HG03457 (cell line): ENCODE data around the gene MAP3K3.

ENCODE experiments used
- ATAC-seq: cut with Tn5 transposase; IDR thresholded peaks from one replicate; pipeline ENCODE4 v1.9.1; 2021; ENCODE audit warnings: moderate number of reproducible peaks; ENCODE audit not compliant: unreplicated experiment

The MAP3K3 gene

DNA sequence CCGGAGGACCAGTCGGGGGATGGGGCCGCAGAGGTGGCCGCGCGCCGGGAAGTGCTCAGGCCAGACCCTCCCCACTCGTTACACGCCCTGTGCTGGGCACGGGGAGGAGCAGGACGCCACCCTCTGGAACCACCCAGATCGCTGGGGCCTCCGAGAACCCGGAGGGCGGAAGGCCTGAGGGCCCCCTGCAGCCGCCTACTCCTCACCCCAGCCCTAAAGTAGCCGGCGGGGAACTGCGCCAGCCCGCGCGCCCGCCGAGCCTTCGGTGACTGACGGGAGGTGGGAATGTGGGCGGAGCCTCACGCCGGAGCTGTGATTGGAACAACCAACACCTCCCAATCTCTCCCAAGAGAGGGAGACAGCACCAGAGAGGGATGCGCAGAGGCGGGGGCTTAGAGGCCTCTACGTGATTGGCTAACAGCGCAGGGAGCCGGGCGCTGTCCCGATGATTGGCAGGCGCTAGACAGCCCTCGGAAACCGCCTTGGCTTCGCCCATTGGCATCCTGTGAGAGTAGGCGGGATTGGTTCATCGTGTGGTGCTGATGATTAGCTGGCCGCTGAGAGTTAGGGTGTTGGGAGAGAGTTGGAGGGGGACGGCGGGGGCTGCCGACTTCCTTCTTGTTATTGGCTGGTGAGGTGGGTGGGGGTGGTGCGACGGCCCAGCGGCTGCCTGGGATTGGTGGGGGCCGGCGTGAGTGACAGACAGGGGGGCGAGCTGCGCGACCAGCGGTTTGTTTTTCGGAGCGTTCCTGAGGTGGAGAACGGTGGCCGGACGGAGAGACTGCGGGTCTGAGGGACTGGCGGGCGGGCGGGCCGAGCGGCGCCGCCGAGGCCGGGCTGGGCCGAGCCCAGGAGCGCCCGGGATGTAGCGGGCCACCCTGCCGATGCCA lies at the start of gene MAP3K3:
MAP3K3 (plus strand) TSS at position 734 of the 890 bp plus-strand sequence. CDS start 343 bp downstream, outside the sequence.
- peak; percentile 90 for ATAC-seq

GRCh38 chr17:63573634-63574033 lies 48.6 kb upstream of the MAP3K3 start:
- ATAC-seq, result no peak

GRCh38 chr17:63578027-63578768 lies 44.0 kb upstream of the MAP3K3 start:
- no peak for ATAC-seq

GRCh38 chr17:63578769-63579111 lies 43.5 kb upstream of the MAP3K3 start:
- no peak for ATAC-seq

DNA sequence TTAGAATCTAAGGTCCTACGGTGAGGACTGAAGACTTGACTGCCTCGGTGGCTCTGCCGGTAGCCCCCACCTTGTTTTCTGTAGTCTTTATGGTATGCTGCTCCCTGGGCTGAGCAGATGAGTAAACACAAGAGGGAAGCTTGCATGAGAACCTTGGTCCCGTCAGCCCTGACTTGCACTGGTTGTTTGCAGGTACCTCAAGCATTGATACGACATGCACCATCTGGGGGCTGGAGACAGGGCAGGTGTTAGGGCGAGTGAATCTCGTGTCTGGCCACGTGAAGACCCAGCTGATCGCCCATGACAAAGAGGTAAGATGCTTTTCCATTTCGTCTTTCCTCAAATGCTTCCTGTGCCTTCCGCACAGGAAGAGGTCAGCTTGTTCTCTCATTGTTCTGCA lies 42.6 kb upstream of the MAP3K3 start:
- ATAC-seq, result no peak

DNA sequence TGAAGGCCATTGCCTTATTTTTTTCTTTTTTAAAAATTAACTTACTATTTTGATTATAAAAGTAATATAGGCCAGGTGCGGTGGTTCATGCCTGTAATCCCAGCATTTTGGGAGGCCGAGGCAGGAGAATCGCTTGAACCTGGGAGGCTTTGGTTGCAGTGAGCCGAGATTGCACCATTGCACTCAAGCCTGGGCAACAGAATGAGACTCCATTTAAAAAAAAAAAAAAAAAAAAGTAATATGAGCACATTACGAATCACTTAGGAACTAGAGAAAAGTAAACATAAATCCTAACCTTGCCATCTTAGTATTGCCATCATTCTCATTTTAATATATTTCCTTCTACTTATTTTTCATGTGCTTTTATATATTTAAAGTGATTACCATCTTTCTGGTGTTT lies 34.4 kb upstream of the MAP3K3 start:
- no peak for ATAC-seq

DNA sequence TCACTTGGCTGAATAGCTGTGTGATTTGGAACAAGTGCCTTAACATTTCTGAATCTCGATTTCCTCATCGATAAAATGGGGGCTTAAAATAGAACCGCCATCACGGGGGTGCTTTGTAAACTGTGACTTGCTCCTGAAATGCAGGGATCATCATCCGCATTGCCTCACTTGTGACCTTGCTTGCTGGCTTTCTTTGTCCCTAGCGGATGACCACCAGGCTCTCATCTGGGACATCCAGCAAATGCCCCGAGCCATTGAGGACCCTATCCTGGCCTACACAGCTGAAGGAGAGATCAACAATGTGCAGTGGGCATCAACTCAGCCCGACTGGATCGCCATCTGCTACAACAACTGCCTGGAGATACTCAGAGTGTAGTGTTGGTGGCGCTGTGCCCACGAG lies 33.4 kb upstream of the MAP3K3 start:
- ATAC-seq, result no peak

GRCh38 chr17:63589646-63590045 lies 32.6 kb upstream of the MAP3K3 start:
- ATAC-seq, result no peak

DNA sequence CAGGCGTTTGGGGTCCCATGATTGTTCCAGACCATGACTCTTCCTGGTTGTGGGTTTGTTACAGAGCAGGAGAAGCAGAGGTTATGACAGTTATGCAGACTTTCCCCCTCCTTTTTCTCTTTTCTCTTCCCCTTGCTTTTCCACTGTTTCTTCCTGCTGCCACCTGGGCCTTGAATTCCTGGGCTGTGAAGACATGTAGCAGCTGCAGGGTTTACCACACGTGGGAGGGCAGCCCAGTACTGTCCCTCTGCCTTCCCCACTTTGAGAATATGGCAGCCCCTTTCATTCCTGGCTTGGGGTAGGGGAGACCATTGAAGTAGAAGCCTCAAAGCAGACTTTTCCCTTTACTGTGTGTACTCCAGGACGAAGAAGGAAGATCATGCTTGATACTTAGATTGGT lies 29.4 kb upstream of the MAP3K3 start:
- no peak for ATAC-seq

DNA sequence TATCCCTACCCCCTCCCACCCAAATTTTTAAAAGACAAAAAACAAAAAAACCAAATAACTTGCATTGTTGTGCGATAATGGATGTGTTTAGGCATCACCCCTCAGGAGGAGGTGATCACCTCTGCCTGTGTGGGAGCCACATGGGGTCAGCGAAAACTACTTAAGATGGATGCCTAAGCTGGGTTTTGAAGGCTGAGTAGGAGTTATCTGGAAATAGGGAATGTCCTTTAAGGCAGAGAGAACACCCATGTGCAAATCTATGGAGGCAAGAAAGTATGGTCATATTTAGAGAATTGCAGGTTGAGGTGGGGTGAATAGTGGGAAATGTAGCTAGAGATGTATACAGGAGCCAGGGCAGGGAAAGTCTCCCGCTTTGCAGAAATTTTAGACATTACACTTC lies 27.1 kb upstream of the MAP3K3 start:
- ATAC-seq, result no peak

DNA sequence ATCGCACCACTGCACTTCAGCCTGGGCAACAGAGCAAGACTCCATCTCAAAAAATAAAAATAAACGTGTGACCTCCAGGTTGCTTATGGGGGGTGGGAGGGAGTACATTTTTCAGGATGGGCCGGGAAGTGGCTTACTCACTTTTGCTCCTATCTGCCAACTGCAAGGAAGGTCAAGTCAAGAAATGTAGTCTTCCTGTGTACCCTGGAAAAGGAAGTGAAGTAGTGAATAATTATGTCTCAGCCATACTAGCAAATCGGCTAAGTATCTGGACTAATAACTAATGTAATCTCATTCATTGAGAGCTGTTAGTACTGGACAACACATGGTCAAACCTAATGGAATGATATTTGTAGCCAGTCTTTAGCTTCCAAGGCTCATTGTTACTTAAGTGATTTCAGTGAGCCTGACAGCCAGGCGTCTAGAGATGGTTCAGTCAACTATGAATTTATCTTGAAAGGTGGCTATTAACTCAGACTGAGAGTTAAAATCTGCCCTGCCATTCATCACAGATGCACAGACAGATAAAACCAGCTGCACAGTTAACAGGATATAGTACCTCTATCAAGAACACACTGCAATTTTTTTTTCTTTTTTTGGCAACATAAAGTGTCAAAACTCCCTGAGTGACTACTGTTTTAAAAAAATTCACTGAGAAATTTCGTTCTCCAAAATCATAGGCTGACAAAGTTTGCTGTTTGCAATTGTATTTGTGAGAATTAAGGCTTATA lies 25.2 kb upstream of the MAP3K3 start:
- no peak for ATAC-seq

DNA sequence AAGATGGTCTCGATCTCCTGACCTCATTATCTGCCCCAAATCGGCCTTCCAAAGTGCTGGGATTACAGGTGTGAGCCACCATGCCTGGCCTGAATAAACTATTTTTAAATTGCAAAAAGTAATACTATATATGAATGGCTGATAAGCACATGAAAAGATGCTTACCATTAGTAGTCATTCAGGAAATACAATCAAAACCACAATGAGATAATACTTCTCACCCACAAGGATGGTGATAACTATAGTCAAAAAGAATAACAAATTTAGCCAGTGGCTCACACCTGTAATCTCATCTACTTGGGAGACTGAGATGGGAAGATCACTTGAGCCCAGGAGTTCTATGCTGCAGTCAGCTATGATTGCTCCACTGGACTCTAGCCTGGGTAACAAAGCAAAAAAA lies 23.9 kb upstream of the MAP3K3 start:
- no peak for ATAC-seq

- peak; percentile 84 for ATAC-seq
These were observed 21.4 kb upstream of the MAP3K3 start, which contains the start of gene TACO1 for GRCh38 chr17:63600569-63601438. Gene TACO1 (plus strand): TSS chr17:63600895. CDS start chr17:63601084, 189 bp downstream.

DNA sequence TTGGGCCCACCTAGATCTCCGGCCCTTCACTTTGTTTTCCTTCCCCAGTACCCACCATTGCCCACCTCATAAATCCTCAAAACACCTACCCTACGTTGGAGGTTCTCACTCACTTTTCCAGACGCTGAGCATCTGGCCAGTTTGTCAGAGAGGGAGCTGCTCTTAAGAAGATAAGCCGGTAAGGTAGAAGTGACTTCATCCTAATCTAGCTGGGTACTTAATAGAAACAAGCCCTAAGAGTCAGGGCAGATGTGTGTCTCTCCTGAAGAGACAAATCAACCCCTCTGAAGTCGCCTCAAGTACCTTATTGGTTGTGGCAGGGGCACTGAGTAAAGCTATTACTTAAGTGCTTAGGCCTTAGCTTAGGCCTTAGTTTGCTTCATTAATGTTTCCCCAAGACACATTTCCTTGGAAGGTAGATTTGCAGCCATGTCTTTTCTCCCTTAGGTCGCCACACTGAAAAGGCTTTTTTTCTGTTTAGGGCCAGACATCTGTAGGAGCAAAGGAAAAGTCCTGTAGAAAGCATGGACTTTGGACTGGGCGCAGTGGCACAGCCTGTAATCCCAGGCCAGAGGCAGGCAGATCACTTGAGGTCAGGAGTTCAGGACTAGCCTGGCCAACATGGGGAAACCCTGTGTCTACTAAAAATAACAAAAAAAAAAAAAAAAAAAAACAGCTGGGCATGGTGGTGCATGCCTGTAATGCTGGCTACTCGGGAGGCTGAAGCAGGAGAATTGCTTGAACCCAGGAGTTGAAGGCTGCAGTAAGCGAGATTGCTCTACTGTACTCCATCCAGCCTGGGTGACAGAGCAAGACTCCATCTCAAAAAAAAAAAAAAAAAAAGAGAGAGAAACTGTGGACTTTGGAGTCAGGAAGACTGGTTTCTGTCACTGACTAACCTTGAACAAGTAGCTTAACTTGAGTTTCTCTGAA lies 20.5 kb upstream of the MAP3K3 start:
- ATAC-seq, result no peak

- ATAC-seq, result no peak
These were observed 12.2 kb upstream of the MAP3K3 start for GRCh38 chr17:63609816-63610573.

GRCh38 chr17:63610854-63611253 lies 11.4 kb upstream of the MAP3K3 start:
- no peak for ATAC-seq

DNA sequence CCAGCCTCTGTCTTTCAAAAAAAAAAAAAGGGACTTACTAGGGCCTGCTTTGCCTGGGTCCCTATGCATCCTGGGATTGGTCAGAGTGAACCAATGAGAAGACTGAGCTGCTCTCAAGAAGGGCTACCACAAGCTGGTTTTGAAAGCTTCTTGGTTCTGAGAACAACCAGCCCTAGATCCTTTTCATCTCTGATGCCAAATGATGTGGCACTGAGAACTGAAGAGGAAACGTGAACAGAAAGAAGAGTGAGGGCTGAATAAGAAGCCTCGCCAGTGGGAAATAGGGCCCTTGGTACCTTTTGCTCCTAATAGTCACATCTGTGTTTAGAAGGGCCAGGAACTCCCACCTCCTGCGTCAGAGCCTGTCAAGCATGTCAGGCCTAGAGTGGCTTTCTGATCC lies 10.9 kb upstream of the MAP3K3 start:
- no peak for ATAC-seq

DNA sequence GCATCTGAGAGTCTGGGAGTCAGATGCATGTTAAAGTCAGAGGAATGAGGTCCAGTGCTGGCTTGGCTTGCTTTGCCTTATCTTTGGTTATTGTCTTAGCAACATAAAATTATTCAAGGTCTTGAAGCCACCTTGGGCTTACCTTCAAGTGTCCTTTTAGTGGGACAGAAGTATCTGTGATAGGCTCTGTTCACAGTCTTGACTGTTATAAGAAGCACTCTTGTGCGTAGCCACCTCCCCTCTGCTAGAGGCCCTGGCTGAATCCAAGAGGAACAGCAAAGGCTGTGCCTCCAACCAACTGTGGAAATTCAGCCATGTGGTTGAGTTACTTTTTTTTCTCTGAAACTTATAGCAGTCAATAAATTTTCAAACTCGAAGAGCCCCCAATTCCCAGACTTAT lies 8.6 kb upstream of the MAP3K3 start:
- ATAC-seq, result no peak

GRCh38 chr17:63621229-63621683 lies 961 bp upstream of the MAP3K3 start:
- ATAC-seq, result no peak
